Measurements from ENCODE around the gene DALRD3.

- TF ChIP-seq POLR2A (IDR thresholded peaks at IDR 0.05) (no peak), CTCF (IDR thresholded peaks at IDR 0.05) (no peak)
Measured at GRCh38 chr3:48966876-48967361, 51.5 kb downstream of the DALRD3 start.

Data from body of pancreas (tissue), 4 donors.